Ascending aorta (tissue), 2 donors: ENCODE measurements around the gene PPP1R17. TPM values are rescaled to one million over a fixed set of nuclear protein-coding genes. Genes with fewer than 3 reads are reported as not detected.

Source experiments
- DNase-seq, 2 donors: peaks; one replicate each; pipeline ENCODE4 v3.0.0-alpha.2; 2019; ENCODE audit warnings: low spot score in 2 of 2
- H3K27ac ChIP-seq, 2 donors: fragments of 200-600 bp; sonication (generic); one replicate each; pipeline ENCODE4 v1.5.1; 2016 to 2017; ENCODE audit warnings: mild to moderate bottlenecking in 1 of 2
- H3K27me3 ChIP-seq: fragments of 200-600 bp; sonication (generic); one replicate; pipeline ENCODE4 v1.5.1; 2017
- H3K36me3 ChIP-seq, 2 donors: fragments of 200-600 bp; sonication (generic); one replicate each; pipeline ENCODE4 v1.5.1; 2016
- H3K4me1 ChIP-seq, 2 donors: fragments of 200-600 bp; sonication (generic); one replicate each; pipeline ENCODE4 v1.5.1; 2016 to 2017; ENCODE audit warnings: mild to moderate bottlenecking in 1 of 2
- H3K4me3 ChIP-seq, 2 donors: fragments of 200-600 bp; sonication (generic); one replicate each; pipeline ENCODE4 v1.5.1; 2016 to 2017; ENCODE audit warnings: mild to moderate bottlenecking in 1 of 2
- H3K9me3 ChIP-seq, 2 donors: fragments of 200-600 bp; sonication (generic); one replicate each; pipeline ENCODE4 v1.5.1; 2016
- intact Hi-C: fragments of 100-400 bp; cut with DNase I; formaldehyde crosslinking; loops from one replicate; pipeline ENCODE4 v1.15.1; 2023
- total RNA-seq: library from RNA; depleted of rRNA; stranded (reverse); fragments of >200 nt; gene quantifications from one replicate; pipeline ENCODE4 v1.1.0, GENCODE V29; 2016
- TF ChIP-seq, protein P1 (sequence below), 3 experiments: fragments of 200-600 bp in 2 of 3; fragments of 450-650 bp in 1 of 3; sonication (generic) in 2 of 3; IDR thresholded peaks; one replicate each; pipeline ENCODE4 v1.5.1; 2016 to 2019; ENCODE audit warnings: antibody characterized with exemption in 3 of 3, mild to moderate bottlenecking in 1 of 3, moderate library complexity in 1 of 3

The PPP1R17 gene
- total RNA-seq, 1 donor from 2014 or later: not detected

DNA sequence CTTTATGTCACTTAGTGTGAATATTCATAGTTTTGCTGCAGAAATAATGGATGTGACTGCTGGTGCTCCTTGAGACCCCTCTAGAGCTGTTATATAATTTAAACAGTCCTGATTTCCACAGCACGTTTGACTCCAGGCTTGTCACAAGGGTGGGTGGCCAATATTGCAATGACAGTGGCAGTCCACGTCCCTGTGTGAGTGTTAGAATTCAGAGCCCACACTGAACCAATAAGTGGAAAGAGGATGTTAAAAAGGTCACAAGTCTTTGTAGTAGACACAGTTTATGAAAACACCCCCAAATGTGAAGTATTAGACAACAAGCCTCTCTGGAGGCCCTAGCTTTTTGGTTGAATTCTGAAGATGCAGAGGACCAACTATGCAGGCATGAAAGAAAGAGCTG lies 2.0 kb downstream of the PPP1R17 start:
- intact Hi-C loops: no loop called here
- Histone ChIP-seq H3K4me1 (no peaks in the 10 kb centered on the region), H3K27ac (no peak overlapping the region), H3K9me3 (no peaks in the 10 kb centered on the region), H3K27me3 (no peaks in the 10 kb centered on the region), H3K4me3 (no peak overlapping the region), H3K36me3 (no peaks in the 10 kb centered on the region)
- no peak for DNase-seq
- TF ChIP-seq, protein P1, sequence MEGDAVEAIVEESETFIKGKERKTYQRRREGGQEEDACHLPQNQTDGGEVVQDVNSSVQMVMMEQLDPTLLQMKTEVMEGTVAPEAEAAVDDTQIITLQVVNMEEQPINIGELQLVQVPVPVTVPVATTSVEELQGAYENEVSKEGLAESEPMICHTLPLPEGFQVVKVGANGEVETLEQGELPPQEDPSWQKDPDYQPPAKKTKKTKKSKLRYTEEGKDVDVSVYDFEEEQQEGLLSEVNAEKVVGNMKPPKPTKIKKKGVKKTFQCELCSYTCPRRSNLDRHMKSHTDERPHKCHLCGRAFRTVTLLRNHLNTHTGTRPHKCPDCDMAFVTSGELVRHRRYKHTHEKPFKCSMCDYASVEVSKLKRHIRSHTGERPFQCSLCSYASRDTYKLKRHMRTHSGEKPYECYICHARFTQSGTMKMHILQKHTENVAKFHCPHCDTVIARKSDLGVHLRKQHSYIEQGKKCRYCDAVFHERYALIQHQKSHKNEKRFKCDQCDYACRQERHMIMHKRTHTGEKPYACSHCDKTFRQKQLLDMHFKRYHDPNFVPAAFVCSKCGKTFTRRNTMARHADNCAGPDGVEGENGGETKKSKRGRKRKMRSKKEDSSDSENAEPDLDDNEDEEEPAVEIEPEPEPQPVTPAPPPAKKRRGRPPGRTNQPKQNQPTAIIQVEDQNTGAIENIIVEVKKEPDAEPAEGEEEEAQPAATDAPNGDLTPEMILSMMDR (IDR thresholded peaks at IDR 0.05): no peak

DNA sequence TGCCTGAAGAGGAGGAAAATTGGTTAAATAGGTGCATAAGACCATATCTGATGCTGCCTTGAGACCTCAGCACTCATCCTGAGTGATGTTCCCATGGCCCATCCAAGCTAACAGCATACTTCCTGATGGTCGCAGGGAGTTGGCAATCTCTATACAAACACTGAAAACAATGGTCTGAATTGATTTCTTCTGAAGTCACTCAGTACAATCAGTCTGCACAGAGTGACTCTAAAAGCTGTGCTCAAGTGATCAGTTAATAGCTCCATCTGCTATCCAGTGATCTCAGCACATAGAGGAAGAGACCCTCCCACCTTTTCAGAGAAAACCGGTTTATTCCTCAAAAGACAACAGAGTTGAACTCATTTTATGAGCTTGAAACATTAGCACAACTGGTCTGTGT lies 3.9 kb downstream of the PPP1R17 start:
- intact Hi-C loops: no loop called here
- DNase-seq: no peak

DNA sequence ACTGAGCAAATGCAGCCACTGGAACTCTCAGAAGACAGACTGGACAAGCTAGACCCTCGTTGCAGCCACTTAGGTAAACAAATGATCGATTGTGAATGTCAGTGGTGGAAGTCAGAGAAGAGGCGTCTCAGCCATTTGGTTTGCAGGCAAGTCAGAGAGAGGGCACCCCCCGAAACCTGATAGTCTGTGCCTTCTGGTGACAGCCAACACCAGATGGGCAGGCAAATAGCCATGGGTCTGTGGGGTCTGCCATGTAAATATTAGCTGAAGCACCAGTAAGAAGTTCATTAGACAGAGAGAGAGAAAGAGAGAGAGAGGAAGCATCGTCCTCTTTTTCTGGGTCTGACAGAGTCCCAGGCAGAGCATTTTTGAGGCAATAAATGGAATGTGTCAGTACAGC lies 5.4 kb downstream of the PPP1R17 start:
- intact Hi-C loops: no loop called here
- TF ChIP-seq, protein P1 (IDR thresholded peaks at IDR 0.05): no peak

More for the DNA sequence above, 3.9 kb downstream of the PPP1R17 start:
- TF ChIP-seq, protein P1 (IDR thresholded peaks at IDR 0.05): no peak
- no peak overlapping the region for H3K4me3 ChIP-seq
- H3K36me3 ChIP-seq: no peaks in the 10 kb centered on the region
- H3K27me3 ChIP-seq: no peaks in the 10 kb centered on the region
- H3K27ac ChIP-seq: no peak overlapping the region
- no peaks in the 10 kb centered on the region for H3K9me3 ChIP-seq
- no peaks in the 10 kb centered on the region for H3K4me1 ChIP-seq

DNA sequence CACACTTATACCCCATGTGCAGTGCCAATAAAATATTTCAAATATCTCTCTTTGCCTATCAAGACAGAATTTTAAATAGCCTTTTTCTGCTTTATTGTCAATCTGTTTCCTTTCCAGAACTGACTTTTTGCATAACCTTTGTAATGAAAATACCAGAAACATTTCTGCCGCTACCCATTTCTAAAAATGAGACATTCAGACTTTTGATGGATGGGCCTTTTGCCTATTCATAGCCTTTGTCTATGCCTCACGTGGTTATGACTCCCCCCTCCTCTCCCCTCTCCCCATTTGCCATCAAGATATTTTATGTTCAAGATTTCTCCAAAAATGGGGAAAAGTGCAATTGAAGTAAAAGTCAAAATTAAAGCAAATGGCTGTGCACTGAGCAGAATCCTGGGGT lies 5.9 kb downstream of the PPP1R17 start:
- Histone ChIP-seq H3K27ac (no peak overlapping the region), H3K9me3 (no peaks in the 10 kb centered on the region), H3K27me3 (no peaks in the 10 kb centered on the region), H3K4me1 (no peaks in the 10 kb centered on the region), H3K36me3 (no peaks in the 10 kb centered on the region), H3K4me3 (no peak overlapping the region)
- TF ChIP-seq, protein P1 (IDR thresholded peaks at IDR 0.05): no peak
- no peak for DNase-seq
- intact Hi-C loops: no loop called here

More for the DNA sequence above, 5.4 kb downstream of the PPP1R17 start:
- Histone ChIP-seq H3K27ac (no peak overlapping the region), H3K36me3 (no peaks in the 10 kb centered on the region), H3K9me3 (no peaks in the 10 kb centered on the region), H3K4me3 (no peak overlapping the region), H3K4me1 (no peaks in the 10 kb centered on the region), H3K27me3 (no peaks in the 10 kb centered on the region)
- no peak for DNase-seq

DNA sequence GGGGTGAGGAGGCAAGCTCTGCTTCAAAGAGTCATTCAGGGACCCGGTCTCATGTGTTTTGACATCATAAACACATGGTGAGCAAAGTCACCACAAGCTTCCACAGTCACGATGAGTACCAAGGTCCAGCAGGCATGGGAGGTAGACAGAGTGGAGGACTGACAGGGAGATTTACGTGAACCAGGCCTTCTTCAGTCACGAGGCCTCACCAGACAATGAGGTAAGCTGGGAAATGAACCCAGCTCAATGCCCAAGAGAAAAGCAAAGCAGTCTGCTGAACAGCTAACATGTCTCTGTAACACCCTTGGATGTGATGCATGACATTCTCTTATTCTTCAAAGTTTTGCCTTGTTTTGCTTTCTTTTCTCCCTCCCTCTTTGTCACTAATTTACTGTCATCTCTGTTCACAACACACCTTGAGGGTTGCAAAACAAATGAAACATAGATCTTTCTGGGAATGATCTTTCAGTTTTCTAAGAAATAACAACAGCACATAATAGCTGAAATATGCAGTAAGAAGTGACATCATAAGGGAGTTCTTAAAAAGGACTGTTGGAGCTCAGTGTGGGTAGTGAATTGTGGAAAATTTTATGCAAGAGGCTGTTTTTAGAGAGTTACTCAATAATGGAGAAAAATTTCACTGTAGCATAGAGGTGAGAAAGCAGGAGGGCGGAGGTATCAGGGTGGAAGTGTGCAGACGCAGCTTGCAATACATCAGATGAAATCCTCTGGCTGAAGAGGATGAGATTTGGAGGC lies 9.0 kb downstream of the PPP1R17 start:
- Histone ChIP-seq H3K27ac (no peak overlapping the region), H3K4me1 (no peaks in the 10 kb centered on the region), H3K27me3 (no peaks in the 10 kb centered on the region), H3K4me3 (no peak overlapping the region), H3K9me3 (no peaks in the 10 kb centered on the region), H3K36me3 (no peaks in the 10 kb centered on the region)
- TF ChIP-seq, protein P1 (IDR thresholded peaks at IDR 0.05): no peak
- DNase-seq: no peak
- intact Hi-C loops: no loop called here
